ENCODE data around the gene TMEM123.

Gene TMEM123

DNA sequence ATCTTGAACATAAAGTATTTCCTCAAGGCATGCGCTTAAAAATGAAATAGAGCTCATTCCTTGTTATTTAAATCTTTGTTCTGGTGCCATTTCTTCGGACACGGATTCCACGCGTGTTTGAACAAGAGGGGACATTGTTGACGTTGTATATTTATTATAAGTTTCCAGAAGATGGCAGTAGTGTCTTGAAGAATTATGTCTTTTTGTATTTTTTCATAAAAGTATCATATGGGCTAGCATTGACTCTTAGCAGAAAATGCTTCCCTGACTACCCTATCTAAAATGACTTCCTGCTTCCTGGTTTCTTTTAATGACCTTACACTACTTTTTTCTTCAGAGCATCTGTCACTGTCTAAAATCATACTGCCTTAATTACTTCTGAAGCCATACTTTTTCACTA, 85.2 kb downstream of the TMEM123 start:
- H3K36me3 Mint-ChIP-seq: peaks cover 24% of the 10 kb centered on the region
- H3K9me3 Mint-ChIP-seq (ENCODE audit: low read depth): no peaks in the 10 kb centered on the region
- H3K4me1 Mint-ChIP-seq (ENCODE audit: low read depth): peaks cover 45% of the 10 kb centered on the region
- no peak overlapping the region for H3K4me3 Mint-ChIP-seq
- H3K27me3 Mint-ChIP-seq: no peaks in the 10 kb centered on the region
- H3K27ac Mint-ChIP-seq: peak overlapping the region; percentile 62

GRCh38 chr11:102364991-102365390, 87.6 kb downstream of the TMEM123 start:
- Mint-ChIP-seq H3K36me3 (peaks cover 33% of the 10 kb centered on the region), H3K27me3 (no peaks in the 10 kb centered on the region), H3K4me1 (ENCODE audit: low read depth) (peaks cover 61% of the 10 kb centered on the region), H3K4me3 (no peak overlapping the region), H3K9me3 (ENCODE audit: low read depth) (no peaks in the 10 kb centered on the region), H3K27ac (peak overlapping the region; percentile 76)

DNA sequence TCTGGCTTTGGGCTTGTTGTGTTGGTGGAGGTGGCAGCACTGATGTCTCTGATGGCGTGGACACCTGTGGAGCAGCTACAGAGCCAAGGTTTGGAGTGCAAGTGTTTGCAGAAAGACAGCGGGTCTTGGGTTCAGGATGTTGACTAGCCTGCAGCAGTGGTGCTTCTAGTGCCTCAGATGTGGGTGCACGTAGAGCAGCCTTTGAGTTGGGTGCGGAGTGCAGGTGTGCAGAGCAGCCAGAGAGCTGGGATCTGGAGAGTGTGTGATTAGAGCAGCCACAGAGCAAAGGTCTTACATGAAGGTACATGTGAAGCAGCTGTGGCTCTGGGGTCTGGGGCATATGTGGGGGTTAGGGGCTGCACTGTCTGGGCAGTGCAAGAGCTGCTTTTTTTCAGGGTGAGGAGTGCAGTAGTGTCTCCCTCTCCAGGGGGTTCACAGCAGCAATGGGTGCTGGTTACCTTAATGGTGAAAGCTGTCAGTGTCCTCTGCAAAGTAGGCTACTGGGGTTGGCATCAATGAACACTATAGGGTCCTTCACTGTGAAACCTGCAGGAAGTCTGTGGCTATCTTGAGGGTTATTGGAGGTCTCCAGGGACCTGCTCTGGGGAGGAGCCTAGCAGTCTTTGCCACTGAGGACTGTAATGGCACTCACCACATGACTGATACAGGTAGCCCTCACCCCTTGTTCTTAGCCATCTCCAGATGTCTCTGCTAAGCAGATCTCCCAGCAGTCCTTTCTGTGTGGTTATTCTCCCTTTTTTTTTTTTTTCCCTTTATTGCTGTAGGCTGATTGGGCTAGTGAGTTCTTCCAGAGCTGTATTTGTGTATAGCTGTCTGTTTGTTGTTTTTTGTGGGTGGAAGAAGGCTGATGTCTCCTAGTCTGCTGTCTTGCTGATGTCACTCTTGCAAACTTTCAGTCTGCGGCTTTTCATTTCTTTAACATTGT, 91.2 kb downstream of the TMEM123 start:
- H3K36me3 Mint-ChIP-seq: peaks cover 42% of the 10 kb centered on the region
- no peaks in the 10 kb centered on the region for H3K27me3 Mint-ChIP-seq
- peaks cover 69% of the 10 kb centered on the region for H3K4me1 Mint-ChIP-seq (ENCODE audit: low read depth)
- H3K4me3 Mint-ChIP-seq: peak overlapping the region; percentile 74
- peaks cover 6% of the 10 kb centered on the region for H3K9me3 Mint-ChIP-seq (ENCODE audit: low read depth)
- peak overlapping the region; percentile 93 for H3K27ac Mint-ChIP-seq

- no peaks in the 10 kb centered on the region for H3K27me3 Mint-ChIP-seq
- H3K4me1 Mint-ChIP-seq (ENCODE audit: low read depth): peaks cover 68% of the 10 kb centered on the region
- peak overlapping the region; percentile 74 for H3K4me3 Mint-ChIP-seq
- peaks cover 8% of the 10 kb centered on the region for H3K9me3 Mint-ChIP-seq (ENCODE audit: low read depth)
- peak overlapping the region; percentile 93 for H3K27ac Mint-ChIP-seq
- H3K36me3 Mint-ChIP-seq: peaks cover 46% of the 10 kb centered on the region
These were observed 91.9 kb downstream of the TMEM123 start for GRCh38 chr11:102360681-102361080.

DNA sequence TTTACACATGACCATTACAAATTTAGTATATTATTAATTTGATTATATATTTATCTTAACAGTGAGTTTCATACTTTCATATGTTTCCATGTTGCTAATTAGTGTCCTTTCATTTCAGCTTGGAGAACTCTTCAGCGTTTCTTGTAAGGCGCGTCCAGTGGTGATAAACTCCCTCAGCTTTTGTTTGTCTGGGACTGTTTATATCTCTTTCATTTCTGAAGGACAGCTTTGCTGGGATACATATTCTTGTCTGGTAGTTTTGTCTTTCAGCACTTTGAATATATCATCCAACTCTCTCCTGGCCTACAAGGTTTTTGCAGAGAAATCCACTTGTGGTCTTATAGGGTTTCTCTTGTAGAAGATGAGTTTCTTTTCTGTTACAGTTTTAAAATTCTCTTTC, 93.2 kb downstream of the TMEM123 start:
- Mint-ChIP-seq H3K36me3 (peaks cover 48% of the 10 kb centered on the region), H3K4me1 (ENCODE audit: low read depth) (peaks cover 72% of the 10 kb centered on the region), H3K4me3 (no peak overlapping the region), H3K27ac (no peak overlapping the region), H3K27me3 (no peaks in the 10 kb centered on the region), H3K9me3 (ENCODE audit: low read depth) (peaks cover 16% of the 10 kb centered on the region)

DNA sequence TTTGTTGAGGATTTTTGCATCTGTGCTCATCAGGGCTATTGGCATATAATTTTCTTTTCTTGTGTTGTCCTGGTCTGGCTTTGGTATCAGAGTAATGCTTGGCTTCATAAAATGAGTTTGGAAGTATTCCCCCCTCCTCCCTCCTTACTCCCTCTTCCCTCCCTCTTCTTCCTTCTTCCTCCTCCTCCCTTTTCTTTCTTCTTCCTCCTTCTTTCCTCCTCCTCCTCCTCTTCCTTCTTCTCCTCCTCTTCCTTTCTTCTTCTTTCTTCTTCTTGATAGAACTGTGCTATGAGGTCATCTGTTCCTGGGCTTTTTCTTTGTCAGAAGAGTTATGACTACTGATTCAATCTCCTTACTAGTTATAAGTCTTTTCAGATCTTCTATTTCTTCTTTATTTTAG, 95.4 kb downstream of the TMEM123 start:
- Mint-ChIP-seq H3K9me3 (ENCODE audit: low read depth) (peaks cover 16% of the 10 kb centered on the region), H3K27me3 (no peaks in the 10 kb centered on the region), H3K4me1 (ENCODE audit: low read depth) (peaks cover 67% of the 10 kb centered on the region), H3K4me3 (no peak overlapping the region), H3K27ac (peak overlapping the region; percentile 72), H3K36me3 (peaks cover 46% of the 10 kb centered on the region)

DNA sequence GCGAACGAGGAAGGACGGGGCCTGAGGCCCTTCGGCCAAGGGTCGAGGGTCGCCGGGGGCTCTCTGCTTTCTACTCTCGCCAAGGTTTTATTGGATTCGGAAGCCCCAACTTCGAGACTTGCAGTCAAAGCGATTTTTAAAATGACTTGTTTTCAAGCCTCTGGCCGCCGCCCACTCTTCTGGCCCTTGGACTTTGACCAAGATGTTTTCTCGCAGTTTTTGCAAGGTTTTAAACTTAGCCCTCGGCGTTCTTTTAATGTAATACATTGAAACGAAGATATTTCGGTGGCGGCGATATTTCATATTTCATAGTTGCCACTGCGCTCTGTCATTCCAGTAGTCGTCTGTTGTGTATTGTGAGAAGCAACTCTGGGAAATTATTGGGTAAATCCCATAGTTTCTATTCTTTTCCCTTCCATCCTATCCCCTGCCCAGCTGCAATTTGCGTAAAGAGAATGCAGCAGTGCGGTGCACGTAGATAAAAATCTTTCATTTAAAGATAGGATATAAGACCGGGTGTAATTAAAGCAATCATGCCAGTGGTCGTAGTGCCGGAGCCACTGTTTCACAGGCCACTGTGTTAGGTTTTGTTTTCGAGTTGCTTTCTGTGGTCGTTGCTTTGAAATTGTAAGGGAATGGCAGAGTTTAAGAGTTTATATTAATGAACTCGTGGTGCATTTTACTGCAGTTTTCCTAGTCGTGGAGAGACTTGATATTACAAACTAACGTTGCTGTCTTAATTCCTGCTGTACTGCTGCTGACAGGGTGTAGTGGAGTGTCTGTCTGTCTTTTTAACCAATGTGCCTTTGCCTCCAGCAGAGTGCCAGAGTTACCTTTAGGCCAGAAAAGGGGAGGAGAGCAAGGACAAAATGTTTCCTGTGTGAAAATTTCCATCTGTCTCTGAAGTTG, 104.8 kb downstream of the TMEM123 start:
- Mint-ChIP-seq H3K27ac (peak overlapping the region; percentile 99), H3K4me3 (peak overlapping the region; percentile 95), H3K4me1 (ENCODE audit: low read depth) (peaks cover 55% of the 10 kb centered on the region), H3K9me3 (ENCODE audit: low read depth) (no peaks in the 10 kb centered on the region), H3K36me3 (peaks cover 10% of the 10 kb centered on the region), H3K27me3 (no peaks in the 10 kb centered on the region)

DNA sequence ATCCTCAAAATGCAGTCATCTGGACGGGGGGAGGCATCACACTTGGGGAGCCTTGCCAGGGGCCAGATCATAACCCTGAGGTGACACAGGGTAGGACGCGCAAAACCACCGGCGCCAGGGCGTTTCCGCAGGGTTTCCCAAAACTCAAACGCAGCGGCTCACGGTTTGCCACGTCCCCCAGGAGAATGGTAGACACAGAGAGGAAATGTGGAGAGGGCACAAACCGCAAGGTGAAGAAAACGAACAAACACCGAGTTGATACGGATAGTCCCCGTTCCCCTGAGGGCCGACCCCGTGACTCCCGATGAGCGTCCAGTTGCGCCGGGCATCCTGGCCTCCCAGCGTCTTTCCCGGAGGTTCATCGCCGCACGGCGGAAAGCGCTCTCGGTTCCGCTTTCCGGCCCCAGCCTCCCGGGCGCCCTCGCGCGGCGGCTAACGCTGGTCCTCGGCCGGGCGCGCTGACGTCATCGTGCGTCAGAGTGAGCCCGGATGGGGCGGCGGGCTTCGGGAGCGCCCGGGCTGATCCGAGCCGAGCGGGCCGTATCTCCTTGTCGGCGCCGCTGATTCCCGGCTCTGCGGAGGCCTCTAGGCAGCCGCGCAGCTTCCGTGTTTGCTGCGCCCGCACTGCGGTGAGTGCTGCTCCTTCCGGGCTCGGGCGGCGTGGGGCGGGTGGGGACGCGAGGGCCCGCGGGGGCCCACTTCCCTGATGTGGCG, 105.7 kb downstream of the TMEM123 start, which contains the start of gene BIRC2:
Gene BIRC2, plus strand, starts transcription at position 467 of the 714 bp plus-strand sequence. CDS start 2,641 bp downstream, outside the sequence.
- Mint-ChIP-seq H3K27me3 (no peaks in the 10 kb centered on the region), H3K36me3 (peaks cover 10% of the 10 kb centered on the region)

GRCh38 chr11:102346456-102346747, 106.2 kb downstream of the TMEM123 start:
- Mint-ChIP-seq H3K9me3 (ENCODE audit: low read depth) (no peaks in the 10 kb centered on the region), H3K36me3 (peaks cover 8% of the 10 kb centered on the region), H3K27me3 (no peaks in the 10 kb centered on the region), H3K27ac (peak overlapping the region; percentile 99), H3K4me1 (ENCODE audit: low read depth) (peaks cover 55% of the 10 kb centered on the region), H3K4me3 (peak overlapping the region; percentile 95)

More for the DNA sequence above, 105.7 kb downstream of the TMEM123 start, which contains the start of gene BIRC2:
- H3K4me3 Mint-ChIP-seq: peak within 1 kb of the TSS; percentile 95
- no peaks in the 10 kb centered on the region for H3K9me3 Mint-ChIP-seq (ENCODE audit: low read depth)
- H3K4me1 Mint-ChIP-seq (ENCODE audit: low read depth): peaks cover 57% of the 10 kb centered on the region
- peak within 1 kb of the TSS; percentile 99 for H3K27ac Mint-ChIP-seq

Measured in activated naive CD8-positive, alpha-beta T cell (primary cell).